HPDE6-E6E7 (cell line): ENCODE measurements around the gene NOP14.
"Not testable (repeated sequence)": the region's sequence is repeated elsewhere in the genome, so short reads cannot be mapped to it uniquely, and the experiment has no call there.

Experiments used
- DNase-seq: peaks from one replicate; pipeline ENCODE4 v3.0.0; 2011; ENCODE audit warnings: missing footprints; ENCODE audit errors: extremely low spot score

Gene NOP14

DNA sequence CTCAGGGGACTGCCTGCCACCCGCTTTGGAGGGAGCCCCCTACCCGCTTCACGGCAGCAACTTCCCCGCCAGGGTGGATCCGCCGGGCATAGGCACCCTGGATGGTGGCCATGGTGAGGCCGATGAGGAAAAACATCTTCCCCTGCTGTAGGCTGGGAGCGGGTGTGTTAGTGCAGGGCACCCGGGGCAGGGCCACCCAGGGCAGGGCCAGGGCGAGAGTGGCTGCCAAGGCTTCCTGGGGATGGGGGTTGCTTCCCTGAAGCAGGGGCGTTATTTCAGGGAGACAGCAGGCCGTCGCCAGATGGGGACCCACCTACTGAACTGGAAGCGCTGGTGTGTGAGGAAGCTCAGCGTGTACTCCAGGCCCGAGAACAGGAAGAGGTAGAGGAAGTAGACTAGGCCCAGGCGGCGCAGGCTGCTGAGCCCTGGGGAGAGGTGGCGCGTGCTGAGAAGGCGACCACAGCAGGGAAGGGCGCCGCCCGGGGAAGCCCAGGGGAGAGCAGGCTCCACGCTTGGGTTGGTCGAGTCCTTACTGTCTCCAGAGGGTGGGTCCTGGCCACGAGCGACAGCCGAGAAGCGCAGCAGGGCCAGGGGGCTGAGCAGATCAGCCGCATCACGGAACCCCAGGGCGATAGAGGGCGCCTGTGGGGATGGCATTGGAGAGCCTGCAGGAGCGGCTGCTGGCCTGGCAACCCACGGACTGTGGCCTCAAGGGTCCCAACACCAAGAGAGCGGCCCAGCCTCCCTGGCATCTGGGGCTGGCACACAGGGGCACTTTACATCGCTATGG is 31.5 kb downstream of the NOP14 start:
- DNase-seq: no peak

- no peak for DNase-seq
Observed at GRCh38 chr4:2930758-2931511, 32.3 kb downstream of the NOP14 start.

- DNase-seq: no peak
Observed at GRCh38 chr4:2930135-2930757, 33.0 kb downstream of the NOP14 start.

DNA sequence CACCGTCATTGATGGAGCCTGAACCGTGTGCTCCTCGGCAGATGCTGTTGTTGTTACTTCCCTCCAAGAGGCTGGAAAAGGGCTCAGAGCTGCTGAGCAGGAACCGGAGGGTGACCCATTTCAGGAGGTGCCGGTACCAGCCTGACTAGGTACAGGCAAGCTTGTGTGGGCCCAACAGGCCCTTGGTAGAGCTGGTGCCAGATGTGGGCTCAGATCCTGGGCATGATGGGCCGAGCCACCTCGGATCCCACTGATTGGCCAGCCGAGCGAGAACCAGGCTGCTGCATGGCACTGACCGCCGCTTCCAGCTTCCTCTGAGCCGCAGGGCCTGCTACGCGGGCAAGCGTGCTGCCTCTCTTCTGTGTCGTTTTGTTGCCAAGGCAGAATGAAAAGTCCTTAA is 33.7 kb downstream of the NOP14 start:
- DNase-seq: no peak

- DNase-seq: no peak
Observed at GRCh38 chr4:2928242-2929176, 34.7 kb downstream of the NOP14 start.

GRCh38 chr4:2927696-2928075 is 35.5 kb downstream of the NOP14 start:
- DNase-seq: no peak

DNA sequence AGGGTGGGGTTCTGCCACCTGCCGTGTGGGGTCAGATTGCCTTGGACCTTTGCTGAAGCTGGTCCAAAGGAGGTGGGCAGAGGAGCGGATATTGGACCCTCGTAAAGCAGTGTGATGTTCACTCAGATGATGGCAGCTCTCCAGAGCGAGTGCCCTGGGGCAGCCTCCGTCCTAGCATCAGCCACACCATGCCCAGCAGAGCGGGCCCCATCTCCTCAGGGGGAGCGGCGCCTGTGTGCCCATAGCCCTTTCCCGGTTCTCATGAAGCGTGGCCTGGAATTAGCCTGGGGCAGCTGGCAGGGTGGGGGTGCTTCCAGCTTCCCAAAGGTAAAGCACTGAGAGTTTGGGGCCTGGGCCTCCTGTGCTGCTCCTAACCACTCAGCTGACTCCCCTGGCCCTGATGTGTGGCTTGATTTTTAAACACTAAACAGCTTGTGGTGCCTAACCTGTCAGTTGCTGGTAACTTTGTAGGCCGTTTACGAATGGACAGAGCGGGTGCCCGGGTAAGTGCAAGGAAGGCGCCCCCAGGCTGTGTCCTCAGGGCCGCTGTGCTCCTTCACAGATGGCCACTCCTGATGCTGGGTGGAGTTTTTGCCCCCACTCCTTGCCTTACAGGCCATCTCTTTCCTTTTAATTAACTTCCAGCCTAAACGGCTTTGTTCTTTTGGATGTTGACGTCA is 36.0 kb downstream of the NOP14 start:
- no peak for DNase-seq

DNA sequence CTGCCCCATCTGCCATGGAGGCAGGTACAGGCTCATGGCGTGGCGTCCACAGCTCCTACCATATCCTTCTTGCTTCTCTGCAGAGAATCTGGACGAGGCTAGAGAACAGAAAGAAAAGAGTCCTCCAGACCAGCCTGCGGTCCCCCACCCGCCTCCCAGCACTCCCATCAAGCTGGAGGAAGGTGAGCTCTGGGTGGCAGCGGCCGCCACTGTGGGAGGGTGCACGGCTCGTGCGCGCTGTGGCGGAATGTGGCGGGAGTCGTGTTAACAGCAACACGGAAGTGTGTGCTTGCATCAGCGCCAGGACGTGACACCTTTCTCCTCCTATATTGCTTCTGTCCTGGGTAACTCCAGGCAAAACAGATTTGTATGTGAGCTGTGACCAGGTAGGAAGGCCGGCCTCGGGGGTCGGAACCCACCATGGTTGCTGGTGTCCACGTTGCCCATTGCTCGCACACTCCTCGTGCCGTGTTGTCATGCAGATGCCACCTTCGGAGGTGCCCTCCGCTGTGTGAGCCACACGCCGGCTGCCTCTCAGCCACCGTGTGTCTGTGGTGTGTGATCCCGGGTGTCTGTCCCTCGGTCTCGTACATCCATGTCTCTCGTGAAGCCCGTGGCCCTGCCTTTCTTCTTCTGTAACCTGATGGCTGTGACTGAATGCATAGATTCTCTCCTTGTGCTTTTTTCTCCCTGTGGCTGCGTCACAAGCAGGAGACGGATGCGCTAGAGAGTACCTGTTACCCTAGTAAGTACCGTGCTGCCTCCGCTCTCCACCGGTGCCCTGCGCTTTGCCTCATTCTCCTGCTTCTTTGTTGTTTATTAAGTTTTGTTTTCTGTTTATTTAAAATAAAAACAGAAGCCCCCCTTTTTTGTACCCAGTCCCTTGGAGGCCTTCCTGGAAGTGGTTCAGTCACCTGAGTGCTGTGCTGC is 37.0 kb downstream of the NOP14 start:
- no peak for DNase-seq

GRCh38 chr4:2925496-2925895 is 37.7 kb downstream of the NOP14 start:
- no peak for DNase-seq

DNA sequence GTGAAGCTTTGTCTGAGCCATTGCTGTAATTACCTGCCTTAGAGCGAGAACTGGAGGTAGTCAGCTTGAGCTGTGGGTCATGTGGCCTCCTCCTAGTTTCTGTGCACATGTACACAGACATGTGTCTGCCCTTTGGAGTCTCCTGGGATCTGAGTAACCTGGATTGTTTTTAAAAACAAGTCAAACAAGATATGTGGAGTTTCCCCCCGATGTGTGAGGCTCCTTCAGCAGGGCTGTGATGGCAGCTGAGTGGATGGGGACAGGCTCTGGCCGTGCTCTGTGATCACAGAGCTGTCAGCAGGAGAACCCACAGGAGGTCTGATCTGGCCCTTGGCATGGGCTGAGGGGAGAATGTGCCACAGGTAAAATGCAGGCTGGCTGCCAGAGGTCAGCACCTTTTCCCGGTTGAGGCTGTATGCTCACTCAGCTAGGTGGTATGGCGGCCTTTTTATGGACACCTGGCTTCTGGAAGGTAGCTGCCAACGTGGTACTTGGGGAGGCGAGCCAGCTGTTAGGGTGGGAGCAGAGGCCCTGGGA is 38.4 kb downstream of the NOP14 start:
- no peak for DNase-seq

GRCh38 chr4:2924286-2924685 is 38.9 kb downstream of the NOP14 start:
- DNase-seq: no peak

DNA sequence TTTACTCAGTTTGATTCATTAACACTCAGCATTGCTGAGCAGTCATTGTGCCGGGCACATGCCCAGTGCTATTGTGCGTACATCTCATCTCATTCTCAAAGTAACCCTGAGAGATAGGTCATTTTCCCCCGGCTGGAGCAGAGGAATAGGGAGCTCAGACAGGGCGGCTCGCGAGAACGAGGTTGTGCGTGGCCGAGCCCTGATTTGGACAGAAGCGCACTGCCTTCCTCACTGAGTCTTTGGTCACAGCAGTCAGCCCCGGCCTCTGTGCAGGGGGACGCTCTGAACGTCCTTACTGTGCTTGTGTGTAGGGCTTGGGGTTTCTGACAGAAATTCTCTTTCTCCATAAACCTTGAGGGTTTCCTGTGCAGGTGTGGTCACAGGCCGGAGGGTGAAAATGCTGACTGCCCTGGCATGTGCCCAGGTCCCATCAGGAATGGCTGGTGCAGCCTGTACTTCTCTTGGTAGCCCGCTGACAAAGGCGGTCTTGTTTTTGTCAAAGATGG is 39.5 kb downstream of the NOP14 start:
- no peak for DNase-seq

DNA sequence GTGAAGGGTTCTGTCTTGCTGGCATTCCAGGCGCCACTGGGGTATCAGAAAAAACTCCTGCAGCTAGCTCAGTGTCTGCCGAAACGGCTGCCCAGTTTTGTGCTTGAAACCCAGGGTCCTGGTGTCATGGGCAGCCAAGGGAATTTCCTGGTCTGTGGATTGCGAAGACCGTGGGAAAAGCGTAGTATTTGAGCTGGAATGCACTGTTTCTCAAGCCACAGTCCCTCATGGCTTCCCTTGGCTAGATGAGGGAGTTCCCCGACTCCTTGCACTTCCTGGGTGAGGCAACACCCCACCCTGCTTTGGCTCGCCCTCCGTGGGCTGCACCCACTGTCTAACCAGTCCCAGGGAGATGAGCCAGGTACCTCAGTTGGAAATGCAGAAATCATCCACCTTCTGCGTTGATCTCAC is 40.1 kb downstream of the NOP14 start:
- no peak for DNase-seq

DNA sequence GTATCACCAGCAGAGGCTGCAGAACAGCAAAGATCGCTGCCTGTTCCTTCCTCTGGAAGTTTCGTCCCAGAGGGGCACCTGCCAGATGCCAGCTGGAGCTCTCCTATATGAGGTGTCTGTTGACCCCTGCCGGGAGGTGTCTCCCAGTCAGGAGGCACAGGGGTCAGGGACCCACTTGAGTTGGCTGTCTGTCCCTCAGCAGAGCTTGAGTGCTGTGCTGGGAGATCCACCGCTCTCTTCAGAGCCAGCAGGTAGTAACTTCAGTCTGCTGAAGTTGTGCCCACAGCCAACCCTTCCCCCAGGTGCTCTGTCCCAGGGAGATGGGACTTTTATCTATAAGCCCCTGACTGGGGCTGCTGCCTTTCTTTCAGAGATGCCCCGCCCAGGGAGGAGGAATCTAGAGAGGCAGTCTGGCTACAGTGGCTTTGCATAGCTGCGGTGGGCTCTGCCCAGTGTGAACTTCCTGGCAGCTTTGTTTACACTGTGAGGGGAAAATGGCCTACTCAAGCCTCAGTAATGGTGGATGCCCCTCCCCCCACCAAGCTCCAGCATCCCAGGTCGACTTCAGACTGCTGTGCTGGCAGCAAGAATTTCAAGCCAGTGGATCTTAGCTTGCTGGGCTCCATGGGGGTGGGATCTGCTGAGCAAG is 40.6 kb downstream of the NOP14 start:
- DNase-seq: not testable (repeated sequence)

DNA sequence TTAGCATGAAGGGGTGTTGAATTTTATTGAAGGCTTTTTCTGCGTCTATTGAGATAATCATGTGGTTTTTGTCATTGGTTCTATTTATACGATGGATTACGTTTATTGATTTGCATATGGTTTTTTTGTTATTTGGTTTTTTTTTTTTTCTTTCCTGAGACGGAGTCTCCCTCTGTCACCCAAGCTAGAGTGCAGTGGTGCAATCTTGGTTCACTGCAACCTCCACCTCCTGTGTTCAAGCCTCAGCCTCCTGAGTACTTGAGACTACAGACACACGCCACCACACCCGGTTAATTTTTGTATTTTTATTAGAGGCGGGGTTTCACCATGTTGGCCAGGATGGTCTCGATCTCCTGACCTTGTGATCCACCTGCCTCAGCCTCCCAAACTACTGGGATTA is 44.5 kb downstream of the NOP14 start:
- DNase-seq: not testable (repeated sequence)

GRCh38 chr4:2918300-2918699 is 44.9 kb downstream of the NOP14 start:
- DNase-seq: not testable (repeated sequence)

- not testable (repeated sequence) for DNase-seq
Observed at GRCh38 chr4:2916696-2917095, 46.5 kb downstream of the NOP14 start.

DNA sequence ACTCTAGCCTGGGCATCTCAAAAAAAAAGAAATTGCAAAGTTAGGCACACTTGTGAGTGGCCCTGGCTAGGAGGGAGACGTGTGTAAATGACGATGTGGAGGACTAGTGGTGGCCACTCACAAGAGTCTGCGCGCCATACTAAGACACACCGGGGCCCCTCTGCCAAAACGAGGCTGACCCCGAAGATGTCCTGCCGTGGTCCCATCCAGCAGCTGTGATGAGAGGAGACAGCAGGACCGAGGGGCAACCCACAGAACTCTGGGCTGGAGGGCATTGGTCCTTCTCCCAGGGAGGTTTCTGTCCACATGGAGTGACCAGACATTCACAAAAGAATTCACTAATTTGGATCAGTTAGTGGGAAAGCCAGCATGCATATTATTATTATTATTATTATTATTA is 47.4 kb downstream of the NOP14 start:
- DNase-seq: no peak
